Measurements from ENCODE around the gene PQBP1.

GRCh38 chrX:48902135-48902534 is 4.4 kb downstream of the PQBP1 start:
- TF ChIP-seq POLR2A (IDR thresholded peaks at IDR 0.05) = no peak
- TF ChIP-seq CTCF (IDR thresholded peaks at IDR 0.05) = no peak

Data from uterus (tissue), 2 donors.